T-helper 1 cell (primary cell): ENCODE measurements around the gene MRPS34.
A peak's percentile ranks its signal among the peaks of the same experiment; 100 is the strongest.

Experiments used
- DNase-seq, 5 donors: peaks; one replicate each; pipeline ENCODE4 v3.0.0-alpha.2; 2012 to 2020

The MRPS34 gene

DNA sequence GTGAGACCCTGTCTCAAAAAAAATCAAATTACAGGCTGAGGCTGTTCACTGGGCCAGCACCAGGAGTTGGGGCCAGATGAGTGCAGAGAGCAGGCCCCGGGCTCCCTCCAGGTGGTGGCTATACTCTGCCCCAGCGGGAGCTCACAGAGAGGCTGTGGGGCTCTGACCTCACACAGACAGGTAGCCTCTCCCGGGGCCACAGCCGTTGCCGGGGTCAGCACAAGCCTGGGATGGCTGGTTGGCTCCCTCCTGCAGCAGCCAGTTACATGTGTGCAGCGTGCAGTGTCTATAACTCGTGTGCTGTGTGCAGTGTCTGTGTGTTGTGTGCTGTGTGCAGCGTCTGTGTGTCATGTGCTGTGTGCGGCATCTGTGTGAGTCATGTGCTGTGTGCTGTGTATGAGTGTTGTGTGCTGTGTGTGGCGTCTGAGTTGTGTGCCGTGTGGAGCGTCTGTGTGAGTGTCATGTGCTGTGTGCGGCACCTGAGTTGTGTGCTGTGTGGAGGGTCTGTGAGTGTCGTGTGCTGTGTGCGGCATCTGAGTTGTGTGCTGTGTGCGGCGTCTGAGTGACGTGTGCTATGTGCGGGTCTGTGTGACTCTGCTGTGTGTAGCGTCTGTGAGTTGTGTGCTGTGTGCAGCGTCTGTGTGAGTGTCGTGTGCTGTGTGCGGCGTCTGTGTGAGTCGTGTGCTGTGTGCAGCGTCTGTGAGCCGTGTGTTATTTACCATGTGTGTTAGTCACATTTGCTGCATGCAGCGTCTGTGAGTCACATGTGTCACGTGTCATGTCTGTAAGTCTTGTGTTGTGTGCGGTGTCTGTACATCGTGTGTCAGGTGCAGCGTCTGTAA is 46.1 kb downstream of the MRPS34 start:
- DNase-seq = no peak

DNA sequence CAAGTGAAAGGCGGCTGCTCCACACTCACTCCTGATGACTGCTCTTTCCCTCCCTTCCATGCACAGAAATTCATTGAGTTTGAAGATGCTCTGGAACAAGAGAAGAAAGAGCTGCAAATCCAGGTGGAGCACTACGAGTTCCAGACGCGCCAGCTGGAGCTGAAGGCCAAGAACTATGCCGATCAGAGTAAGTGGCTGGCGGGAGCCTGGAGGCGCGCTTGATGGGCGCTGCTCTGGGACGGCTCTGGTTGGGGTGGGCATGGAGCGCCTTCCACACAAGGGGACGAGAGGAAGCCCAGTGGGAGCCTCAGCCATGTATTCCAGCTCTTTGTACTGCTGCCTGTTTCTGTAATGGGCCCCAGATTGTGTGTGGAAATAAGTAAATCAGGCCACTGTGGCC is 48.4 kb downstream of the MRPS34 start:
- no peak for DNase-seq

DNA sequence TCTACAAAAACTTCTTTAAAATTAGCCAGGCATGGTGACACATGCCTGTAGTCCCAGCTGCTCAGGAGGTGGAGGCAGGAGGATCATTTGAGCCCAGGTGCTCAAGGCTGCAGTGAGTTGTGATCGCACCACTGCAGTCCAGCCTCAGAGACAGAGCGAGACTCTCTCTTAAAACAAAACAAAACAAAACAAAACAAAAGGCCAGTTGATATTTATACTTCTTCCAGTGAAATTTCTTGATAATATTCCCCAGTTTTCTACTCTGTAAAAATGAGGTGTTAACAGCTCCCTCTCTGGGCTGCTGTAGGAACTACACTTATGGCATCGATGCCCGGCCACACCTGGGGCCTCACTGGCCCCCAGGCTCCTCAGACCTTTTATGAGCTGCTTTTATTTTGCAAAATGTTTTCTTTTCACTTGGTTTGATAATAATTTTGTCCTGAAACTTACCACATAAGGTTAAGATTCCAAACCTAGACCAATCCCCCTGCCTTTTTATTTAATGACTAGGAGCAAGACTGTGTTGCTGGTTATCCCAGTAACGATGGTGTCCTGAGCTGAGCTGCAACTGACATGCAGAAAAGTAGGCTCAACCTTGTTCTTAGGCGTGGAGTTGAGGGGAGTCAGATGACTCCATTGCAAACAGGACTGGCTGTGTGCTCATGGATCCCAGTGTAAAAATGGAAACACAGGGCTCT is 49.3 kb downstream of the MRPS34 start:
- peak in 3 of 5 donors; percentile 18 to 41 (median 19) for DNase-seq
